K562 (cell line): Measurements from ENCODE around the gene GUCA1A. TPM values are rescaled to one million over a fixed set of nuclear protein-coding genes. Genes with fewer than 3 reads are reported as not detected.

Experiments used
- ATAC-seq: fragments of 200-7000 bp; cut with Tn5 transposase; 3 replicates; pipeline ENCODE4 v1.9.1; 2020; ENCODE audit warnings: moderate library complexity
- BruUV-seq: library from RNA; stranded (reverse); fragments of 400-500 nt; replicated peaks from 2 replicates; lab custom pipeline; 2021; lab: Mats Ljungman, UMichigan
- CTCF ChIA-PET: fragments of 300-600 bp; formaldehyde crosslinking; extraction: SDS; loops from one replicate; lab custom pipeline; 2021; ENCODE audit warnings: low intra/inter-chr PET ratio; lab: Yijun Ruan, JAX
- POLR2A ChIA-PET: fragments of 300-600, 350-650 bp; sonication (Branson Sonifier 250); formaldehyde crosslinking; extraction: SDS; loops from one replicate; lab custom pipeline; 2021; ENCODE audit warnings: antibody characterized with exemption, inconsistent platforms; lab: Yijun Ruan, JAX
- DNase-seq, 4 experiments: peaks; one replicate each; pipeline versions ENCODE4 v3.0.0 to v3.0.0-alpha.2; 2011 to 2018; ENCODE audit warnings: low spot score in 3 of 4, mixed read lengths in 3 of 4; ENCODE audit errors: extremely low read depth in 1 of 4
- FAIRE-seq: peaks from 2 replicates; lab custom pipeline; 2011; peaks lifted over from hg19 to GRCh38; lab: Jason Lieb, UNC
- H2AFZ ChIP-seq: 2 replicates; pipeline ENCODE4 v1.6.0; 2011; ENCODE audit warnings: low read depth, low read length, control low read depth, inconsistent platforms
- H3K27ac ChIP-seq: fragments of 200-600 bp; 3 replicates; pipeline ENCODE4 v1.8.0; 2011; ENCODE audit warnings: low read depth, mild to moderate bottlenecking, control low read depth, inconsistent platforms, low read length, moderate library complexity, mixed read lengths; ENCODE audit errors: extremely low read depth
- H3K27me3 ChIP-seq, 2 experiments: fragments of 300-600 bp in 1 of 2; 2 replicates in 1 of 2; 3 replicates in 1 of 2; pipeline versions ENCODE4 v1.6.0 to v1.8.0; 2011; ENCODE audit warnings: inconsistent platforms in 2 of 2, low read length in 2 of 2, mild to moderate bottlenecking in 1 of 2, mixed read lengths in 1 of 2, moderate library complexity in 1 of 2; ENCODE audit not compliant: control insufficient read depth in 2 of 2, insufficient read depth in 2 of 2
- H3K36me3 ChIP-seq: fragments of 300-600 bp; 3 replicates; pipeline ENCODE4 v1.8.0; 2011; ENCODE audit warnings: mild to moderate bottlenecking, low read length, inconsistent platforms; ENCODE audit not compliant: control insufficient read depth, insufficient read depth
- H3K4me1 ChIP-seq, 2 experiments: fragments of 200-600 bp in 1 of 2; replicated peaks in 1 of 2; 2 replicates in 1 of 2; 3 replicates in 1 of 2; pipeline versions ENCODE4 v1.5.1 to v1.8.0; 2011; ENCODE audit warnings: inconsistent platforms in 2 of 2, low read length in 2 of 2, mild to moderate bottlenecking in 1 of 2, mixed read lengths in 1 of 2, moderate library complexity in 1 of 2; ENCODE audit not compliant: control insufficient read depth in 2 of 2, insufficient read depth in 2 of 2
- H3K4me2 ChIP-seq: 2 replicates; pipeline ENCODE4 v1.6.1; 2011; ENCODE audit warnings: low read length, control low read depth, inconsistent platforms, mixed read lengths; ENCODE audit not compliant: insufficient read depth
- H3K4me3 ChIP-seq: fragments of 200-600 bp; sonication (generic), shearing (Covaris generic); 2 replicates; pipeline ENCODE4 v1.5.1; 2016; ENCODE audit warnings: control low read depth, inconsistent platforms
- H3K79me2 ChIP-seq: fragments of 200-600 bp; 3 replicates; pipeline ENCODE4 v1.8.0; 2011; ENCODE audit warnings: low read length, inconsistent platforms; ENCODE audit not compliant: control insufficient read depth, insufficient read depth
- H3K9ac ChIP-seq, 2 experiments: 2 replicates each; pipeline versions ENCODE4 v1.6.0 to v1.6.1; 2011; ENCODE audit warnings: low read depth in 2 of 2, low read length in 2 of 2, control low read depth in 1 of 2, inconsistent platforms in 1 of 2, mild to moderate bottlenecking in 1 of 2, mixed read lengths in 1 of 2; ENCODE audit not compliant: insufficient read depth in 1 of 2
- H3K9me1 ChIP-seq: one replicate; pipeline ENCODE4 v1.6.0; 2011; ENCODE audit warnings: inconsistent platforms, mild to moderate bottlenecking, low read length, moderate library complexity; ENCODE audit not compliant: control insufficient read depth, insufficient read depth
- H3K9me3 ChIP-seq: replicated peaks from 2 replicates; pipeline ENCODE4 v1.5.1; 2011; ENCODE audit warnings: low read depth, low read length, inconsistent platforms; ENCODE audit not compliant: control insufficient read depth, insufficient read depth
- H4K20me1 ChIP-seq: replicated peaks from 2 replicates; pipeline ENCODE4 v1.6.1; 2011; ENCODE audit warnings: low read length, inconsistent platforms, mixed read lengths; ENCODE audit not compliant: control insufficient read depth, insufficient read depth
- AFF4 ChIP-seq: sonication (generic); formaldehyde crosslinking; IDR thresholded peaks from 2 replicates; pipeline ENCODE4 v1.8.0; 2023; ENCODE audit warnings: mild to moderate bottlenecking, missing genetic modification reagents
- DACH1 ChIP-seq: fragments of 450-650 bp; IDR thresholded peaks from 2 replicates; pipeline ENCODE4 v1.6.1; 2018; ENCODE audit not compliant: partially characterized antibody
- FOXJ2 ChIP-seq: fragments of 200-800 bp; sonication (Bioruptor generic); IDR thresholded peaks from 2 replicates; pipeline ENCODE4 v1.6.1; 2016; ENCODE audit warnings: missing genetic modification characterization, missing compliant biosample characterization
- HDAC8 ChIP-seq: fragments of 450-650 bp; IDR thresholded peaks from 2 replicates; pipeline ENCODE4 v1.6.1; 2016; ENCODE audit warnings: mild to moderate bottlenecking, missing genetic modification characterization, moderate library complexity, missing compliant biosample characterization
- HNRNPL ChIP-seq: fragments of 200-400 bp; formaldehyde crosslinking; IDR thresholded peaks from 2 replicates; pipeline ENCODE4 v1.6.1; 2017; ENCODE audit warnings: low read depth, mild to moderate bottlenecking, low read length
- JUND ChIP-seq, 2 experiments: IDR thresholded peaks; 2 replicates in 1 of 2; 3 replicates in 1 of 2; pipeline ENCODE4 v1.6.1; 2011; ENCODE audit warnings: borderline replicate concordance in 2 of 2, low read depth in 2 of 2, low read length in 2 of 2, improper control_type of control experiment in 1 of 2, missing biosample characterization in 1 of 2, missing genetic modification characterization in 1 of 2, missing genetic modification reagents in 1 of 2
- PKNOX1 ChIP-seq: fragments of 450-650 bp; IDR thresholded peaks from 2 replicates; pipeline ENCODE4 v1.6.1; 2016
- POLR2AphosphoS5 ChIP-seq: IDR thresholded peaks from 2 replicates; pipeline ENCODE4 v1.6.1; 2011; ENCODE audit warnings: mild to moderate bottlenecking, low read depth, low read length, moderate library complexity; ENCODE audit not compliant: control insufficient read depth, insufficient read depth
- SOX6 ChIP-seq: fragments of 450-650 bp; IDR thresholded peaks from 2 replicates; pipeline ENCODE4 v1.6.1; 2014; ENCODE audit warnings: mild to moderate bottlenecking
- SRSF1 ChIP-seq: fragments of 200-400 bp; formaldehyde crosslinking; IDR thresholded peaks from 2 replicates; pipeline ENCODE4 v1.6.1; 2017; ENCODE audit warnings: mild to moderate bottlenecking, low read depth, low read length, moderate library complexity
- SRSF3 ChIP-seq: fragments of 200-400 bp; formaldehyde crosslinking; IDR thresholded peaks from 2 replicates; pipeline ENCODE4 v1.6.1; 2016; ENCODE audit warnings: mild to moderate bottlenecking, low read length, moderate library complexity; ENCODE audit not compliant: insufficient read depth
- YY1 ChIP-seq, 3 experiments: IDR thresholded peaks; 2 replicates each; pipeline ENCODE4 v1.6.1; 2011; ENCODE audit warnings: low read length in 2 of 3, mild to moderate bottlenecking in 2 of 3, moderate library complexity in 2 of 3, borderline replicate concordance in 1 of 3, control low read depth in 1 of 3, low read depth in 1 of 3; ENCODE audit not compliant: insufficient read depth in 3 of 3, insufficient replicate concordance in 2 of 3, control insufficient read depth in 1 of 3, insufficient read length in 1 of 3; ENCODE audit errors: extremely low read depth in 1 of 3
- ZNF121 ChIP-seq: sonication (generic); formaldehyde crosslinking; conservative IDR thresholded peaks from 2 replicates; pipeline ENCODE4 v1.8.0; 2022; ENCODE audit warnings: missing genetic modification reagents
- ZNF133 ChIP-seq: fragments of 250-450 bp; sonication (Bioruptor Pico); IDR thresholded peaks from 2 replicates; pipeline ENCODE4 v1.4.0; 2020; ENCODE audit warnings: mild to moderate bottlenecking
- ZNF23 ChIP-seq: fragments of 250-450 bp; sonication (Bioruptor Pico); IDR thresholded peaks from 2 replicates; pipeline ENCODE4 v1.4.0; 2020; ENCODE audit warnings: mild to moderate bottlenecking
- ZNF436 ChIP-seq: fragments of 250-450, 450-650 bp; sonication (Bioruptor Pico); formaldehyde crosslinking; IDR thresholded peaks from 2 replicates; pipeline ENCODE4 v1.7.0; 2020; ENCODE audit warnings: mild to moderate bottlenecking
- ZNF668 ChIP-seq: fragments of 250-450 bp; sonication (Bioruptor Pico); IDR thresholded peaks from 2 replicates; pipeline ENCODE4 v1.8.0; 2022; ENCODE audit warnings: mild to moderate bottlenecking, inconsistent platforms
- WGBS: fragments of 100-300 bp; shearing (Covaris generic); methylation state at CpG from one replicate; pipeline ENCODE4 v1.1.6; 2016; ENCODE audit warnings: low coverage, mixed read lengths; ENCODE audit not compliant: insufficient coverage; ENCODE audit errors: missing lambda C conversion rate; 5-methylcytosine and 5-hydroxymethylcytosine counted together
- in situ Hi-C: fragments of 300-500 bp; cut with MboI; formaldehyde crosslinking; loops from 4 replicates; pipeline ENCODE4 v1.15.0; 2018; ENCODE audit warnings: inconsistent platforms, mixed read lengths
- intact Hi-C: fragments of 100-400 bp; cut with micrococcal nuclease; formaldehyde crosslinking; loops from 2 replicates; pipeline ENCODE4 v1.14.2; 2022
- polyA plus RNA-seq, 8 experiments: library from polyadenylated mRNA; depleted of rRNA in 4 of 8; stranded (reverse) in 5 of 8; unstranded in 3 of 8; fragments of >200 nt; fragmentation: Nextera tagmentation in 2 of 8; fragmentation: Illumina TruSeq in 1 of 8; extraction: Ambion mirVana in 2 of 8; extraction: Trizol in 1 of 8; gene quantifications; 2 replicates each; pipeline versions ENCODE4 v1.2.1 to v1.2.3, GENCODE V29; 2011 to 2014; ENCODE audit warnings: inconsistent platforms in 1 of 8, missing spikeins in 1 of 8
- total RNA-seq, 7 experiments: library from RNA; depleted of rRNA in 6 of 7; stranded (reverse); fragments of >200 nt in 6 of 7; fragmentation: Illumina TruSeq in 2 of 7; extraction: Trizol in 2 of 7; gene quantifications; 2 replicates each; pipeline versions ENCODE4 v1.2.1 to v1.2.3, GENCODE V29; 2011 to 2021; ENCODE audit warnings: low replicate concordance in 1 of 7

GUCA1A gene
- total and polyA plus RNA-seq, 9 of the 15 experiments (the other 6 are each of a cell fraction or from before 2014, with no cell fraction given): not detected

- Histone ChIP-seq H3K9ac (peak overlapping the region in 1 of 2 experiments; percentile 80; a peak in 2 of 4 replicates), H3K9me3 (no peaks in the 10 kb centered on the region), H3K9me1 (no peaks in the 10 kb centered on the region), H3K4me2 (no peak overlapping the region), H3K27ac (no peak overlapping the region), H3K79me2 (no peaks in the 10 kb centered on the region), H3K36me3 (no peaks in the 10 kb centered on the region), H3K4me3 (no peak overlapping the region), H4K20me1 (no peaks in the 10 kb centered on the region), H3K4me1 (peaks cover 11 to 30% of the 10 kb centered on the region in 2 experiments; a peak in 4 of 5 replicates), H3K27me3 (peaks cover 0 to 6% of the 10 kb centered on the region in 2 experiments; a peak in 1 of 5 replicates), H2AFZ (peak overlapping the region; percentile 12; the same call in 1 of the 2 replicates)
- FAIRE-seq: peak; percentile 19
- peak in 1 of 4 experiments; percentile 44 for DNase-seq
- intact Hi-C loops (no loop called here), in situ Hi-C loops (no loop called here)
- 33% methylated on average over 11 of the region's 11 CpGs for WGBS
- ATAC-seq: peak; percentile 12; the same call in 1 of the 3 replicates
- CTCF ChIA-PET: no interaction called here
- no TSS peak for BruUV-seq
- POLR2A ChIA-PET: interaction anchor here (1.1 kb wide), 1 partner anchor 27 kb away, joined by 3 read pairs; no protein-coding TSS in a partner anchor
- TF ChIP-seq YY1 (IDR thresholded peaks at IDR 0.05; ENCODE audit: borderline replicate concordance in 1 of 3, control insufficient read depth in 1 of 3, extremely low read depth in 1 of 3, insufficient read depth in 3 of 3, insufficient read length in 1 of 3, insufficient replicate concordance in 2 of 3, low read depth in 1 of 3, low read length in 2 of 3): no peak
- TF ChIP-seq HDAC8 (tag): no peak
- no peak for TF ChIP-seq SRSF3
- no peak for TF ChIP-seq ZNF23
- no peak for TF ChIP-seq FOXJ2 (tag)
- TF ChIP-seq ZNF133 (CRISPR knock-in tag): no peak
- no peak for TF ChIP-seq POLR2AphosphoS5
- TF ChIP-seq JUND (IDR thresholded peaks at IDR 0.05; ENCODE audit: borderline replicate concordance, low read depth, low read length): 0 out of 2 replicates have a peak, but pooled peaks have one; percentile 26
- TF ChIP-seq JUND (tag; IDR thresholded peaks at IDR 0.05; ENCODE audit: borderline replicate concordance, low read depth, low read length): no peak
- no peak for TF ChIP-seq SRSF1
- no peak for TF ChIP-seq AFF4 (CRISPR knock-in tag)
- no peak for TF ChIP-seq DACH1
- 0 out of 2 replicates have a peak, but pooled peaks have one; percentile 13 for TF ChIP-seq SOX6
- no peak for TF ChIP-seq ZNF121
- no peak for TF ChIP-seq HNRNPL
- TF ChIP-seq ZNF668 (CRISPR knock-in tag): no peak
- no peak for TF ChIP-seq PKNOX1
- TF ChIP-seq ZNF436 (CRISPR knock-in tag): no peak
These were observed 41.6 kb upstream of the GUCA1A start for GRCh38 chr6:42131531-42131930.
